Right kidney (tissue), 1 donor: ENCODE data around the gene DOCK2.
"Not testable (repeated sequence)": the region's sequence is repeated elsewhere in the genome, so short reads cannot be mapped to it uniquely, and the experiment has no call there.

Experiments
- DNase-seq: peaks from one replicate; pipeline ENCODE4 v3.0.0-alpha.2; 2016

DOCK2 gene

DNA sequence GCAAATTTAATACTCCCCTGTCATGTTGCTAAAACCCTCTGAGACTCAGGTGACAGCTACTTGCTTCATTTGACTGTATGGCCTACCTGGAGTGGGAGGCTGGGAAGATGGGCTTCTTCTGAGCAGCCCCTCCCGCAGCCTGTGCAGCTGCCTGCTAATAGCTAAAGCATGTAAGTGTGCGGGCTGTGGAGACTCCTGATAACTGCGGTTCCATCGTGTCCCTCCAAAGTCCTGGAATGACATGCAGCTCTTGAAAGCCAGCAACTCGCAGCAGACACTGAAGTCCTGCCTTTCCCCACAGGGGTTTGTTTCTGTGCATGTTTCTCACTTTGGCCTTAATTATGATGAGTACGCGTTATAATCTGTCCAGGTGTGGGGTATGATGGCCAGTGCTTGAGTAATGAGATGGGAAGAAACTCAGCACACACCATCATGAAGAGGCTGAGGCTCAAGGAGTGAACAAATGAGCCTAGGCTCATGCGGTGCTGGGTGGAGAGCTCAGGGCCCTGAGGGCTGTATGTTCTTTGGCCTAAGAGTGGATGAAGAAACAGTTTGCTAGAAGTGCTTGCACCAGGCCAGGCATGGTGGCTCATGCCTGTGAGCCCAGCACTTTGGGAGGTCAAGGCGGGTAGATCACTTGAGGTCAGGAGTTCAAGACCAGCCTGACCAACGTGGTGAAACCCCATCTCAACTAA, 119.1 kb downstream of the DOCK2 start:
- no peak for DNase-seq

DNA sequence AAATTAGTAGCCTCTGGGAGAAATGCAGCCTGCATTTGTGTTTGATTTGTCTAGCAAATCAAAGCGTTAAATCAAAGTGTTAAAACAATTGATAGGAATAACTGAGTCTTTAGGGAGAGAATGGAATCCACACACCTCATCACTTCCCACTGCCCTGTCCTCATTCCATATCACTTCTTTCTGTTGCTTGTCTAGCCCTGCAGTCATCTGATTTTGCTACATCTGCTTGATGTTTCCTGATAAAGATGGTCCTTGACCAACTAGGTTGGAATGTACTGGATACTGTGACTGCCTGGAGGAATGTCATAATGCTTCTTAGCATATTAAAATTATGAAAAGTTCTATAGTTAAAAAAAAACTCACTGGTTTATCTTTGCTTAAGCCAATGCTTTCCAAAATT, 119.9 kb downstream of the DOCK2 start:
- no peak for DNase-seq

DNA sequence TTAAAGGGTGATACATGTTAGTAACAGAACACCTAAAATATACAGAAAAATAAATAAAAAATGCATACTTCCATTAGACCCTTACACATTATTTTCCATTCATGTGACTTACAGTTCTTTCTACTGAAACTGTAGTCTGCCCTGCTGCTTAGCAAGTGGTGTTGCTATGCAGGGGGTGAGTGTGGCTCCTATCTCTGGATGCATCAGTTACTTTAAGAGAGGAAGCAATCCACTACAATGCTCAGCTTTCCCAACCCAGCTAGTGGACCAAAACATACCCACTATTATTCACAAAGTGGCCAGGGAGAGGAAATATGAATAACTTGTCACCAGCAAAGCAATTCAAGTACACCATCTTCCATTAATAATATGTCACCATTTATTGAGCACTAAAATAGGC, 121.8 kb downstream of the DOCK2 start:
- no peak for DNase-seq

DNA sequence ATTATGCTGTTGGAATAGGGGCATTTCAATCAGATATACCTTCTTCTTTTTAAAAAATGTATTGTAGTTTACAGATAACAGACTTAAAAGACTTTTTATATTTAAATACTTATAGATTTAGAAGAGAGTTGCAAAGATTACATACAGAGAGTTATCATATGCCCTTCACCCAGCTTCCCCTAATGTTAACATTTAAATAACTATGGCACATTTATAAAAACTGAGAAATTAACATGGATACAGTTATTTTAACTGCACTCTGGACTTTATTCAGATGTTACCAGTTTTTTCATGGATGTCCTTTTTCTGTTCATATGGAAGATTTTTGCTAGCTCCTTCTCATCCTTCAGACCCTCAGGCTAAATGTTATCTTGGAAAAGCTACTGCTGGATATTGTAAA, 123.2 kb downstream of the DOCK2 start:
- DNase-seq: no peak

DNA sequence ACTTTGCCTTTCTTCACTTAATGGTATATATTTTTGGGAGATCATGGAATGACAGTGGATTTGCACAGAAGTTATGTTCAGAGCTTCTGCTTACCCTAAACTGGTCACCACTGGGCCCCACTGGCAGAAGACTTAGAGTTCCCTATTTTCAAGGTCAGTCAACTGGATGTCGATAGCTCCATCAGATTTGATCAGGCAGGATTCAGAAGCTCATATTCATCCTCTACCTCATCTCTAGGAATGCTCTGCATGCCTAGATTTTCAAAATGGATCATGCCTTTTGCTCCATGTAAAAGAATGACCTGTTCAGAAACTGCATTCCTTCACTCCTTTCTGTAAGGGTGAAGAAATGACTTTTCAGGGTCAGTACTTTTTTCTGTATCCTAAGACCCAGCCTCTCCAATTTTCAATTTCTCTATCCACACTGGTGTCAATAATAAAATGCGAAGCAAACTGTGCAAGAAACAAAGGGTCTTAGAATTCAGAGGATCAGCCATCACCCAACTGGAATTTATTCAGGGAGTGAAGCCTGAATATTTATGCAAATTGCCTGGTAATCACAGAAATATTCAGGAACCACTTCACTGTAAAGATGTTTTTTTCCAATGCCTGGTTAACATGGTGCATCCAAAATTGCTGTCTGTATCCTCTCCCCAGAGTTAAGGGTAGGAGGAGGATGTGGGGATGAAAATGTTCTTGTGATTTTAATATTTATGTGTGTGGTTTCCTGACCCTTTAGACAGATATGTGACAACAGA, 125.4 kb downstream of the DOCK2 start:
- DNase-seq: no peak

DNA sequence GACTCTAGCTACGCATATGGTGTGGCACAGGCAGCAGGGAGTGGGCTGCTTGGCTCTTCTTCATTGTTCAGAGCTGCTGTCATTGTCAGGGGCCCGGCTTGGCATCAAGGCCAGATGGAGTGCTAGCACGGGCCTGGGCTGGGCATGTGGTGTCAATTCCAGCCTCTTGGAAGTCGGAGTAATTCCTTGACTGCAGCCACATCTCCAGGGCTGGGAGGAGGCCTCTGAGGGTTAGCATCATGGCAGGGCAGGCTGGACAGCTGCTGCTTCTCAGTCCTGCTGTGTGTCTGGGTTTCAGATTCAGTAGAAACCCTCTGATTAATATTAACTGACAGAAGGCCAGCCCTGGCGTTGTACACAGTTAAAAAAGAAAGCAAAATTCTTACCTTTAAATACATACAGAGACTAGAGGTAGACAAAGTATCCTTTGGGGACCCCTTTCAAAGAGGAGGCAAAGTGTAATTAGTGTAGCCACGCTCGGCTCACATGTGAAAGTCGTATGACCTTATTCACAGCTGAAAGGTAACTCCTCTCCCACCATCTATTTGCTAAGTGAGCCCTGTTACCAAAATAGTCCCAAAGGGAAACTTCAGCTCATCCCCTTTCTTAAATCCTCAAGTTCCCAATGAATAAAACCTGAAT, 126.4 kb downstream of the DOCK2 start:
- DNase-seq: no peak

DNA sequence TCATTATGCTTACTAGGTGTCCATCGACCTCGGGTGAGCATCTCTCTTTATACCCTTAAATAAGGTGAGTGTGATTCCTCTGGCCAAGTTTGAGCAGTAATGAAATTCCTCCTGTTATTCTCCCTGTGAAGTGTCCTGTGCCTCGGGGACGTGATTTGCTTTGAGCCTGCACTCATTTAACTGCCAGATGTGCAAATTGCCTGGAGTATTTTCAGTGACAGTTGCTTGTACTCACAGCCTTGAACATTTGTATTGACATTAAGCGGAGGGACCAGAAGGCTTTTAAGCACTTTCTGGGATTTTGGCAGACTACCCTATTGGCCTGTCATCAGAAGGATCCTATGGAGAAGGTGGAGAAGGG, 126.9 kb downstream of the DOCK2 start:
- DNase-seq: no peak

DNA sequence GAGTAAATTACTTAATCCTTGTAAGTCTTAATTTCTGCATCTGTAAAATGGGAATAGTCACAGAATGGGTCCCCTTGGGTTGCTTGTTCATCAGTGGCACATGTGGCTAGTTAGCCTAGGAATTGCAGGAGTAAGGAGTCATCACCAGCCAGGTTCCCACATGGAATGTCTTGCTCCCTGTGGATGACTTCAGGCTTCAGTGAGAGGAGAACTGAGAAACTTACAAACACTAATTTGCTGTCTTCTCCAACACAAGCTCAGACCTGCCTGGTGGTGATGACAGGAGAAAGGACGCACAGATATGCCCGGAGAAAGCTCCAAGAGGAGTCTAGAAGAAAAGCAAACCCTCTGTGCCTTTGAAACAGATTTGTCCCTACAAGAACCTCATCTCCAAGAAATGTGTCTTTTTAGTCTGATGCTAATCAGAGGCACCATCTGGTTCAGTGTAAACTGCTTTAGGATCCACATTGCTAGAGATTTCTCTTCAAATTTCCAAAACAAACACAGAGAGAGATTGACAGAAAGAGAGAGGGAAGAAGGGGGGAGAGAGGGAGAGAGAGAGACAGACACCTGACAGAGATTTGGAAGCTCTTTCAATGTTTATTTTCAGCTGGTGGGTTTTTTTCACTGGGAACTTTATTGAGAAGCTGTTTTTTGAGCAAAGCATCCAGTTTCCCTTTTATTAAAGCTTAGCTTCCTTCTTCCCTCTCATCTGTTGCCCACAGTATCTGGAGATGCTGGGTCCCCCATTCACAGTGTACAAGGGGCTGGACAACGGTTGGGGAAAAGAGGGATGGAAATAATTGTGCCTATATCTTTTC, 128.3 kb downstream of the DOCK2 start:
- DNase-seq: no peak

DNA sequence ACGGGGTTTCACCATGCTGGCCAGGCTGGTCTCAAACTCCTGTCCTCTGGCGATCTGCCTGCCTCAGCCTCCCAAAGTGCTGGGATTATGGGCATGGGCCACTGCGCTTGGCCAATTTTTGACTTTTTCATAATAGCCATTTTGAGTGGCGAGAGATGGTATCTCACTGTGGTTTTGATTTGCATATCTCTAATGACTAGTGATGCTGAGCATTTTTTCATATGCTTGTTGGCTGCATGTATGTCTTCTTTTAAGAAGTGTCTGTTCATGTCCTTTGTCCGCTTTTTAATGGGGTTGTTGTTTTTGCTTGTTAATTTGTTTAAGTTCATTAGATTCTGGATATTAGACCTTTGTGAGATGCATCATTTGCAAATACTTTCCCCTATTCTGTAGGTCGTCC, 129.9 kb downstream of the DOCK2 start:
- DNase-seq: not testable (repeated sequence)

DNA sequence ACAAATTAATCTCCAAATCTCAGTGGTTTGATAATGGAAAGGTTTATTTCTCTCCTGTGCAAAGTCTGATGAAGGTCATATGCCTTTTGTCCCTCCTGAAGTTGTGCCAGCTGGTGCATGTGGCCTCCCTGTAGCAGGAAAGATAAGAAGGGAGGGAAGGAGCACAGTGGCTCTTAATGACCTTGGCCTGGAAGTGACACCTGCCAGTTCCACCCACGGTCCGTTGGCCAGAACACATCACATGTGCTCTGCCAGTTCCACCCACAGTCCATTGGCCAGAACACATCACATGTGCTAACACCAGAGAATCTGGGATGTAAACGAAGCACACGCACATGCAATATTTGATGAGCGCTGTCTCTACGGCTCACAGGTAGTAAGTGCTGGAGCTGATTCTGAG, 130.9 kb downstream of the DOCK2 start:
- no peak for DNase-seq

DNA sequence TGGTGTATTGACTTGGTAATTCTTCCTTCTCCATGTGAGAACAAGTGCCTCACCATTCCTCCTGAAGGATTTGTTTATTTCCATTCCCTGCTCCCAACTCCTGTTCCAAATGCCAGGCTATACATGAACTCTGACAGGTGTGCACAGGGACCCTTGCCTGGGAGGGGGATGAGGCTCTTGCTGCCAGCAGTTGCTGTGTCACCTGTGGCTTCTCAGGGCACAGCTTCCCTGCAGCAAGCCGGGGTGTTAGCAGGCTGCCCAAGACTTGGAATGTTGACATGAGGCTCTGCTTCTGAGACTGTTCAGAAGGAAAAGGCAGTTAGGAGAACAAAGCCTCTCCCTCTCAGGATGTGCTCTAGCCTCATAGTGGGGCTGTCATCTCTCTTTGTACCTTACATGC, 131.3 kb downstream of the DOCK2 start:
- DNase-seq: no peak

DNA sequence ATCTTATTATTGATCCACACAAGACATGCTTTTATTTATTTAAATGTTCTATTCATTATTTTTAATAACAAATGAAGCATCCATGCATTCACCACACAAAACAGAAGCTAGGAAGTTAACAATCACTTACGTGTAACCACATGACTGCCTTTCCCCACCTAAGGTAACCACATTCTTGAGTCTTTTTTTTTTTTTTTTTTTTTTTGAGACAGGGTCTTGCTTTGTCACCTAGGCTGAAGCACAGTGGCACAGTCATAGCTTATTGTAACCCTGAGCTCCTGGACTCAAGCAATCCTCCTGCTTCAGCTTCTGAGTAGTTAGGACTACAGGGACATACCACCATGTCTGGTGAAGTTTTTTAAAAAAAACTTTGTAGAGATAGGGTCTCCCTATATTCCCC, 133.0 kb downstream of the DOCK2 start:
- no peak for DNase-seq

DNA sequence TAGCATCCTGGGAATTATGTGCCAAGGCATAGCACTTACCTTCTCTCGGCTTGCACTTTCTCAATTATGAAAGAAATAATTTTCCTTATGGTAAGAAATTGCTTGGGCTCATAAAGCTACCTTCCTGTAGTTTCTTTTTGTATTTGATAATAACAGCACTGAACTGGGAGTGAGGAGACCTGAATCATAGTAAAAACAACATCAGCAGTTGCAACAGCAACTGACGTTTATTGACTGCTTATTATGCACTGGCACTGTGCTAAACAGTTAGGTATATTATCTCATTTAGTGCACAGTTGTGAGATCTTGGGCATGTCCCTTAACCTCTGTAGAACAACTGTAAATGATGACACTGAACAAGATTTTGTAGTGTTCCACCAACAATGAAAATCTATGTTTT, 135.2 kb downstream of the DOCK2 start:
- no peak for DNase-seq

DNA sequence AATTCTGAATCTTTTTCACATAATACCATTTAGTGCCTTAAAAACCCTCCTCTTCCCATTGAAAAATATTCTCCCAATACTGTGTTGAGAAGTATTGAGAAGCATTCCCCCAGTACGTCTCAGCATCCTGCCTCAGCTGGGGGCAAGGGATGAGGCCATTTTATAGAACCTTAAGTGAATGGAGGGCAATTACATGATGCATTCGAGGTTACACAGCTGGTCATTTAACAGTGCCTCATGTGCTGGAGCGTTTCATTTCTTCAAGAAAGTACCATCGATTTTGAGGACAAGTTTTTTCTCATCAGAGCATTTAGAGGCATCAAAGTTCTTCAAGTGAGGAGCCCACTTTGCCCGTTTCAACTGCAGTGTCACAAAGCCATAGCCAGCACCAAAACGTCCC, 135.6 kb downstream of the DOCK2 start:
- no peak for DNase-seq

DNA sequence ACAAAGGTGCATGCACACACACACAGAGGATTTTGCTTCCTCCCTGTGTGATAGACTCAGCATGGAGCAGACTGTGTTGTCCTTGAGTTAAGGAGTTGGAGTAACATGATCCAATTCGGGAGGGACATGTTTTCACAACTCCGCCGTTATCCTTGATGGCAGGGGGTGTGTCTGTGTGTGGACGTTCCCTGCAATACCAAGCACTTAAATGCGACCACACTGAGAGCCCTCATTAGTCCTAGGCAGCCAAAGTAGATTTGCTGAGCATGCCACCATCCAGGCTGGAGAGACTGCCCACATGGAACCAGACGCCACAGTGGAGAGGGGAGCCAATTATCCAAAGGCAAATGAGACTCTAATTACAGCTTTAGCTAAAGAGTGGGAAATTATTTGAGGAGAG, 140.1 kb downstream of the DOCK2 start:
- DNase-seq: no peak

DNA sequence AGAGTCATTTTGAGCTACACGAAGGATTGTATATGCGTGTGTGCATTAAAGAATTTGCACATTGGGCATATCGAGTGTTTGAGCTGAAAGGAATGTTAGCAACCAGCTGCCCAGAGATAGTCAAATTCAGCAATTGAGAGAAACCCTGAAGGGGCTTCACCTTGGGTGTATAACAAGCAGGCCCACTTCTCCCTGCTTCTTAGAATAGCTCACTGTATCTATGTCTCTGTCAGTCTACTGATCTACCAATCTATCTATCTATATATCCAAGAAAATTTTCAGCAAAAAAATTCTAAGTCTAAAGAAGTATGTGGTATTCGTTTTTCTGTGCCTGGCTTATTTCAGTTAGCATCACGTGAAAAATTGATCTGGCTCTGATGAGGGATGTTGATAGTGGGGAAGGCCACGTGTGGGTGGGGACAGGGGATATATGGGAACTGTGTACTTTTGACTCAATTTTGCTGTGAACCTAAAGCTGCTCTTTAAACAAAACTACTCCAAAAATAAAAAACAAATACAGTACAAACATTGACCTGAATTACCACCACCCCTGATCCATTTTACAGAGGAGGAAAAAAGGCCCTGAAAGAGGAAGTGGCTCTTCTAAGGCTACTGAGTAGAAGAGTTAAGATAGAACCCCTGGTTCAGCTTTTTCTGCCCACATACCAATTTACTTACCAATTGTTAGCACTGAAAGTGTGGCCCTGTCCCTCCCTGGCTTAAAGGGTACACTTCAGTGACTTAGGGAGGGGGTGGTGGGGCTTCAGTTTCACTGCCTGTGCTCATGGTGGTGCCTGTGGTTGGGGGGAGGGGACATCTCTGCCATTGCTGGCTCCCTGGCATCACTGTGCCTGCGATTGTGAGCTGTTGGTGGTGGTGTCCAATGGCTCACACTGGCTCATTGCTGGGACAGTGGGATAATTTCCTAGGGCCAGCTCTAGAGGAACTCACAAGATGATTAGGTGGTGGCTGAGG, 141.8 kb downstream of the DOCK2 start:
- no peak for DNase-seq

DNA sequence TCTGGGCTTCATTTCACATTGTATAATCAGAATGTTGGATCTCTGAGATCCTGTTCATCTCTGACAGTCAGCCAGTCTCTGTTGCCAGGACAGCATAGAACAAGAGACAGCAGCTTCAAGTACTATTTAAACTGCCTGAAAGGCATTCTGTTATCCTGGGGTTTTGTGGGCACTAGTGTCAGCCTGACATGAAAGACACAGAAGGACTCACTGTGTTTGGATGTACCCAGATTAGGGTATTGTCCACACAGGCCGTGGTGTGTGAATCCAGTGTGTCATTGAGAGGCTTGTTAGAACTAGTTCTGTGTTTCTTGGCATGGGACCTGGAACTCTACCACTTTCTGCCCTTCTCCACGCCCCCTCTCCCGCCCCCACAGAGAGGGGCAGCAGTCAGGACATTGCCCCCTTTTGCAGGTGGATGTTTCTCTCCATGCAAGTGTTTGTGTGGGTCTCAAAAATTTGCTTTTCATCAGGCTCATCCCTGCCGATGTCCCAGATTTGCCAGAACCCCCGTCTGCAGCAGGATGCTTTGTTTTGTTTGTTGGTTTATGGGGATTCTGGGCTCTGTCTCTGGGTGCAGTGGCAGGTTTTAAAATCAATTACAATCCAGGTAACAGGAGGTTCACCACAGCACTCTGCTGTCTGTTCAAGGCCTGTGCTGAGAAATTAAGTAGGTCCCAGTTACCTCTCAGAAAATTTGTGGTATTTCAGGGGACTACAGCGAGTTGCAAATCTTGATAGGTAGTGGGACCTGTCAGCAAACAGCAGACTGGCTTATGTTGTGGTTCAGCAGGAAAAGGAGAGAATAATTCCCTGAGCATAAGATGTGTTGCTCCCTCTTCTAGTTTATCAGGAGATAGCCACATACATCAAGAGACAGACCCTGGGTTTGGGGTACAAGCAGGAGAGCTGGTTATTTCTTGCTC, 144.6 kb downstream of the DOCK2 start:
- no peak for DNase-seq

DNA sequence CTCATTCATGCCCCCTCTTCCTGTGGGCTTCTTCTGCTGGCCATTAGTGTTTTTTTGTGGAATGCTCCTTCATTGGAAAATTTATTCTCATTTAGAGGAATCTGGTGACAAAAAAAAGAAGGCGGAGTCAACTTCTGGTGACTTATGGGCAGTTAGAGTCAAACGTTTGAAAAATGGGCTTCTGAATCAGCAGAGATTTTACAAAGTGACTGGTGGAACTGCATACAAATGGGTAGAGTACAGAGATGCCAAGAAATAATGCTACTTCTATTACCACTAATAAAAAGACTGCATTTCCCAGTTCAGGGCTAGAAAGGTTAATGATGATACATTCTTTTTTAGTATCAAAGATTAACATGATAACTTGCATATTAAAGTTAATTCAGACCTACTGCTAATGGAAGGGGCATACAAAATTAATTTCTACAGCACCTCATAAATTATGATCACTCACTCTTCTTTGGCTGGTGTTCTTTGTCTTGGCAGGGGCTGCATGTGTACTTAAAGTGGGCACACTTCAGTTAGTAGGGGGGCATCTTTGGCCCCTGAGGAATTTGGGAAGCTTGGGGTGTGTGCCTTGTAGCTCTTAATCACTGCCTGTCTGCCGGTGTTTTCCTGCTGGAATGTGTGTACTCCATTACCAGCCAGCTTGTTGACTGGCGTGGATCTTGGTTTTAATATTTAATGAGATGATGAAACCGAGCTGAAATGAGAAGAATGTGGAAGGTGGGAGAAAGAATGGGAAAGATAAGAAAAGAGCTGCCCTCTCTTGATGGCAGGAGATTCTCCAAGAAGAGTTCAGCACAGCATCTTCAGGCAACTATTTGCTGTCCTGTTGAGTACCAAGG, 148.9 kb downstream of the DOCK2 start:
- no peak for DNase-seq

DNA sequence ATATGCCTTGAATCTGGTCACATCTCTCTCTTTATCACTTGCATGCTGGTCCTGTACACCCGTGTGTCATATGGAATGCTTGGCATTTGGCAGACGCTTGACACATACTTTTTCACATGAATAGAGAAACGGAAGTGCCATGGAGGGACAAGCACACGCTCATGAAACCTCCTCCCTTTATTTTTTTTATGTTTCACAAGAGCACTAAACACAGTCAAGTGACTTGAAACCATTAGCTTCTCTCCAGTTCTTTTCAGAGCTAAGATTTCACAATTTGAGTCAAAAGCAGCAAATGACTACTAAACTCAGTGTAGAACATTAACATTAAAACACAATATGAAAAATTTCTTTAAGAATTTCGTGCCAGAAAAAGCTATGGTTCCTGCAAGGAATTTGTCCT, 151.1 kb downstream of the DOCK2 start:
- no peak for DNase-seq
